HG03159 (cell line): ENCODE measurements around the gene ASL.
"Not testable (repeated sequence)": the region's sequence is repeated elsewhere in the genome, so short reads cannot be mapped to it uniquely, and the experiment has no call there.

Source experiments
- ATAC-seq: cut with Tn5 transposase; IDR thresholded peaks from one replicate; pipeline ENCODE4 v1.9.1; 2021; ENCODE audit warnings: mild to moderate bottlenecking, moderate library complexity; ENCODE audit not compliant: unreplicated experiment

Gene ASL

GRCh38 chr7:66116680-66117420 lies 41.2 kb downstream of the ASL start:
- not testable (repeated sequence) for ATAC-seq

- ATAC-seq, result no peak
These were observed 43.0 kb downstream of the ASL start for GRCh38 chr7:66118603-66119002.

- no peak for ATAC-seq
These were observed 43.7 kb downstream of the ASL start for GRCh38 chr7:66119245-66119850.

- ATAC-seq, result no peak
These were observed 47.5 kb downstream of the ASL start for GRCh38 chr7:66123175-66123528.

GRCh38 chr7:66124569-66124861 lies 48.9 kb downstream of the ASL start:
- not testable (repeated sequence) for ATAC-seq

- ATAC-seq, result no peak
These were observed 49.6 kb downstream of the ASL start for GRCh38 chr7:66125052-66125694.

- ATAC-seq, result not testable (repeated sequence)
These were observed 50.2 kb downstream of the ASL start for GRCh38 chr7:66125781-66126352.

GRCh38 chr7:66127172-66127571 lies 51.6 kb downstream of the ASL start:
- ATAC-seq, result not testable (repeated sequence)

- ATAC-seq, result no peak
These were observed 63.6 kb downstream of the ASL start for GRCh38 chr7:66138994-66139752.

- ATAC-seq, result no peak
These were observed 65.3 kb downstream of the ASL start for GRCh38 chr7:66140924-66141323.

GRCh38 chr7:66142334-66142733 lies 66.7 kb downstream of the ASL start:
- no peak for ATAC-seq

GRCh38 chr7:66142996-66143395 lies 67.4 kb downstream of the ASL start:
- ATAC-seq, result no peak
